GM06990 (cell line): ENCODE results near the gene TNFAIP8.
A peak's percentile ranks its signal among the peaks of the same experiment; 100 is the strongest.

Source experiments
- DNase-seq: peaks from one replicate; pipeline ENCODE4 v3.0.0-alpha.2; 2011; ENCODE audit not compliant: insufficient read length; ENCODE audit errors: extremely low read depth
- H3K27me3 ChIP-seq: replicated peaks from 2 replicates; pipeline ENCODE4 v1.6.0; 2011; ENCODE audit warnings: low read length; ENCODE audit not compliant: control insufficient read depth, insufficient read depth
- H3K36me3 ChIP-seq: 2 replicates; pipeline ENCODE4 v1.5.1; 2011; ENCODE audit warnings: low read length; ENCODE audit not compliant: control insufficient read depth, insufficient read depth
- H3K4me3 ChIP-seq: replicated peaks from 2 replicates; pipeline ENCODE4 v1.5.1; 2011; ENCODE audit warnings: low read depth, mild to moderate bottlenecking, control low read depth, low read length
- TF ChIP-seq, protein P1 (sequence below): IDR thresholded peaks from 2 replicates; pipeline ENCODE4 v1.5.1; 2011; ENCODE audit warnings: low read length, control low read depth, mild to moderate bottlenecking, inconsistent platforms; ENCODE audit not compliant: insufficient read depth, poor library complexity, severe bottlenecking

The TNFAIP8 gene

DNA sequence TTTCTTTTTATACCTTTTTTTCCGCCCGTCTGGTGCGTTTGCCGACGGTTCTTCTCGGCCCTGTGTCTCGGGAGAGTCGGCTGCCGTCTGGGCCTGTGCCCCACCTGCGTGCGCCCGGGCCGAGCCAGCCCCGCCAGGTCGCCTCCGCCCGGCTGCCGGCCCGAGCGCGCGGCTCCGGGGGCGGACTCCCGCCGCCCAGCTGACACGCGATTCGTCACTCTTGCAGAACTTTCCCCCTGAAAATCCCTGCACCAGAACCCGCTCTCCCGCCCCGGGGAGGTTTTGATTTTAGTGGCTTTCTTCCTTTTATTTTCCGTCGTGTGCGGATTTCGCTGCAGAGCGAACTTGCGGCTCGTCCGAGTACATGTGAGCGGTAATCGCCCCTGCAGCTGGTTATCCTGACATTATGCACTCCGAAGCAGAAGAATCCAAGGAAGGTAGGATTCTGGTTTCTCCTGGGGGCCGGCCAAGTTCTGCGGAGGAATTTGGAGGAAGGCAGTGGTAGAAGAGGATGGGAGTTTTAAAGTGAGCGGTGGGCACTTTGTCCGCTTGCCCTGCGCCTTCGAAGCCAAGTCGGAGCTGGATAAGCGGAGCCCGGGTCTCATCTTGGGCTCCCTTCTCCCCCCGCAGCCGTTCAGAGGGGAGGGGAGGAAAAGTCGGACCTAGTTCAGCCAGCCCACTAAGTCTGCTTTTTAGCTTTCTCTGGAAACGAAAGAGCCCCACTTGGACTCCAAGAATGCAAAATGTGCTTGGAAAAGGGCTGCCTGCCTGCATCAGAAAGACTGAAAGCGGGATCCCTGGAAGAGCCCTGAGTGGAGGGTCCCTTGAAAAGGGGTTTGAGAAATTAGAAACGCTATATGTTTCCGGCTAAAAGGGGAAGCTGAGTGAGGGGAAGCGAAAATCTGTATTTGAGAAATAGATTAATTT, at the start of gene TNFAIP8:
Gene TNFAIP8 (plus strand): TSS at position 335 of the 927 bp plus-strand sequence. CDS start 72 bp downstream, at position 407.
- Histone ChIP-seq H3K27me3 (no peaks in the 10 kb centered on the region), H3K36me3 (peaks cover 1% of the 10 kb centered on the region; the same call in 1 of the 2 replicates), H3K4me3 (peak within 1 kb of the TSS; percentile 76)
- peak; percentile 85 for DNase-seq
- TF ChIP-seq, protein P1, sequence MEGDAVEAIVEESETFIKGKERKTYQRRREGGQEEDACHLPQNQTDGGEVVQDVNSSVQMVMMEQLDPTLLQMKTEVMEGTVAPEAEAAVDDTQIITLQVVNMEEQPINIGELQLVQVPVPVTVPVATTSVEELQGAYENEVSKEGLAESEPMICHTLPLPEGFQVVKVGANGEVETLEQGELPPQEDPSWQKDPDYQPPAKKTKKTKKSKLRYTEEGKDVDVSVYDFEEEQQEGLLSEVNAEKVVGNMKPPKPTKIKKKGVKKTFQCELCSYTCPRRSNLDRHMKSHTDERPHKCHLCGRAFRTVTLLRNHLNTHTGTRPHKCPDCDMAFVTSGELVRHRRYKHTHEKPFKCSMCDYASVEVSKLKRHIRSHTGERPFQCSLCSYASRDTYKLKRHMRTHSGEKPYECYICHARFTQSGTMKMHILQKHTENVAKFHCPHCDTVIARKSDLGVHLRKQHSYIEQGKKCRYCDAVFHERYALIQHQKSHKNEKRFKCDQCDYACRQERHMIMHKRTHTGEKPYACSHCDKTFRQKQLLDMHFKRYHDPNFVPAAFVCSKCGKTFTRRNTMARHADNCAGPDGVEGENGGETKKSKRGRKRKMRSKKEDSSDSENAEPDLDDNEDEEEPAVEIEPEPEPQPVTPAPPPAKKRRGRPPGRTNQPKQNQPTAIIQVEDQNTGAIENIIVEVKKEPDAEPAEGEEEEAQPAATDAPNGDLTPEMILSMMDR = no peak

DNA sequence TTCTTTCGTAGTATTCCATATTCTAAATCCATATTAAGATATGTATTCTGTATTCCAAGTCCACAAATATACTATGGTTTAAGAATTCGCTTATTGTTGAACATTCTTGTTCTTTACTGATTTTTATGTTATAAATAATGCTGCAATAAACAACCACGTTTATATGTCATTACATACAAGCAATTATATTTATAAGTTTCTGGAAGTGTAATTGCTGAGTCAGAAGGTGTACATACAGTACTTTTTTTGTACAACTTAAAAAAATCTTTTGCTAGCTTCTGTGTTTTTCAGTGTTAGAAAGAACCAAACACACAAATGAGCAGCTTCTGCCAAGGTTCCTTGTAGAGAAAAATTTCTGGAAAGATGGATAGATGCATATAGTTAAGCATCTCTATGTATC, 48.6 kb upstream of the TNFAIP8 start:
- TF ChIP-seq, protein P1 = no peak
- Histone ChIP-seq H3K27me3 (no peaks in the 10 kb centered on the region), H3K4me3 (no peak overlapping the region), H3K36me3 (no peaks in the 10 kb centered on the region)
- DNase-seq = no peak

DNA sequence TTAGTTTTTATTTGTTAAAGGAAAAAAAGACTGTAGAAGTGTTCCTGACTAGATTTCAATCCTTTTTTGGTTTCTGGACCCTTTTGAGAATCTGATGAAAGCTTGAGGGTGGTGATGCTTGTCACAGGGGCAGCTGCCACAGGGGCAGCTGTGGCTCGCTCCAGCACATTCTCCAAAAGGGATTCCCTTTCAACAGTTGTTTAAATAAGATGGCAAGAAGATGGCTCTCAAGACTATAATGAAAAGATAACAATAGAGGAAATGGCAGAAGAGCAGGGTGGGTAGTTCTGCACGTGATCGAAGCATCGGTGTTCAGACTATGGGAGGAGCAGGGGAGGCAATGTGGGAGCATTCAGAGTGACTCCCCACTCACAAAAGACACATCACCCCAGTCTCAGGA, 46.5 kb upstream of the TNFAIP8 start:
- Histone ChIP-seq H3K27me3 (no peaks in the 10 kb centered on the region), H3K4me3 (no peak overlapping the region; the same call in 1 of the 2 replicates), H3K36me3 (no peaks in the 10 kb centered on the region)
- no peak for DNase-seq
- TF ChIP-seq, protein P1 = no peak

DNA sequence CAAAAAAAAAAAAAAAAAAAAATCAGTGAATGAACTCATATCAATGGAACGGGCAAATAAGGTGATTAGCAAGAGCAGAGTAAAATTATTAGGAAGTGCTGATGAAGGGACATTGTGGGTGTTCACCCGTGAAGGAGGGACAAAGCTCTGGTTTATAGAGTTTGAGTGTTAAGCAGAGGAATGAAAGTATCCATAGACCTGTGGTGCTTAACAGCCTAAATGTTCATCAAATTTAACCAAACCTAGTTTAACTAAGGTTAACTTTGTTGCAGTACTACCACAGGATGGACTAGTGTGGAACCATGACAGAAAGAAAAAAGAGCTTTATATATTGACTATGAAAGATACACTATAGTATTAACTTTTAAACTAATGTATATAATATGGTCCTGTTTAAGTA, 44.1 kb upstream of the TNFAIP8 start:
- no peak overlapping the region for H3K4me3 ChIP-seq
- DNase-seq = no peak
- no peaks in the 10 kb centered on the region for H3K27me3 ChIP-seq
- TF ChIP-seq, protein P1 = no peak
- no peaks in the 10 kb centered on the region for H3K36me3 ChIP-seq

DNA sequence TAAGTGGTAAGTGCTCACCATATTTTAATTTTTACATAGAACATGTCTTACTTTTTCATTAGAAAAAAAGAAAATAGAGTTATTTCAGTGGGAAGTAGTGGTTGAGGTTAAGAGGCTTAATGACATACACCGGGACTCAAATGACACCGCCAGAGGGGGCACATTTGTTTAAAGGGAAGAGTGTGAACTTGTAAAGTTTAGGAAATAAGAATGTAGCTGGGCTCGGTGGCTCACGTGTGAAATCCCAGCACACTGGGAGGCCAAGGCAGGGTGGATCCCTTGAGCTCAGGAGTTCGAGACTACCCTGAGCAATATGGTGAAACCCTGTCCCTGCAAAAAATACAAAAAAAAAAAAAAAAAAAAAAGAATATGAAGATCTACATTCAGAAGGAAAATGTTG, 43.4 kb upstream of the TNFAIP8 start:
- Histone ChIP-seq H3K36me3 (no peaks in the 10 kb centered on the region), H3K27me3 (no peaks in the 10 kb centered on the region), H3K4me3 (no peak overlapping the region)
- no peak for DNase-seq
- TF ChIP-seq, protein P1 = peak; percentile 20

DNA sequence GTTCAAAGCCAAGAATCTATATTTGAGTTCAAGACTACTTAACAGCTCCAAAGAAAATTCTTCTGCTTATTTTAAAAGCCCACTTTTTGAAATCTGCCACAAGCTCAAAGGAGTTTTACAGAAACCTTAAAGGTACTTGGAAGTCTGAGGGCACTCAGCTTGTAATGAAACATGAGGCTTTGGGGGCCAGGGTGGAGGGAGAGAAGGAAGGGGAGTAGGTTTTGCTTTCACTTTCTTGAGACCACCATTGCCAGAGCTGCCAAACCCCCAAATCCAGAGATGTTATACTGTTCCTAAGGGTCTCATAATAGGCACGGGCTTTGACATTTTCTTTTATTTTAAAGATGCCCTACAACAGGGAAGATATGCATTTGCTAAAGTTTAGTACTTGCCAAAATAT, 42.6 kb upstream of the TNFAIP8 start:
- DNase-seq = no peak
- Histone ChIP-seq H3K36me3 (no peaks in the 10 kb centered on the region), H3K27me3 (no peaks in the 10 kb centered on the region), H3K4me3 (no peak overlapping the region)
- TF ChIP-seq, protein P1 = no peak
